DND-41 (cell line): ENCODE results near the gene DHRS11.
"Not testable (repeated sequence)": the region's sequence is repeated elsewhere in the genome, so short reads cannot be mapped to it uniquely, and the experiment has no call there.

Experiments used
- ATAC-seq: fragments of 200-7000 bp; cut with Tn5 transposase; 3 replicates; pipeline ENCODE4 v1.9.1; 2021; ENCODE audit warnings: low read depth; ENCODE audit not compliant: insufficient read depth
- DNase-seq: peaks from one replicate; pipeline ENCODE4 v3.0.0-alpha.2; 2020
- H2AFZ ChIP-seq: 2 replicates; pipeline ENCODE4 v1.6.0; 2012; ENCODE audit warnings: low read depth, low read length
- H3K27ac ChIP-seq: 2 replicates; pipeline ENCODE4 v1.5.1; 2012; ENCODE audit warnings: low read length, inconsistent platforms
- H3K27me3 ChIP-seq: fragments of 200-600 bp; sonication (generic); 2 replicates; pipeline ENCODE4 v1.6.0; 2012; ENCODE audit warnings: low read length, mild to moderate bottlenecking, inconsistent platforms; ENCODE audit not compliant: insufficient read depth, poor library complexity
- H3K36me3 ChIP-seq: 2 replicates; pipeline ENCODE4 v1.5.1; 2012; ENCODE audit warnings: low read length, inconsistent platforms; ENCODE audit not compliant: insufficient read depth
- H3K4me1 ChIP-seq: 2 replicates; pipeline ENCODE4 v1.5.1; 2012; ENCODE audit warnings: mild to moderate bottlenecking, low read length; ENCODE audit not compliant: insufficient read depth
- H3K4me2 ChIP-seq: 2 replicates; pipeline ENCODE4 v1.6.0; 2012; ENCODE audit warnings: mild to moderate bottlenecking, moderate library complexity, low read length, inconsistent platforms; ENCODE audit not compliant: insufficient read depth
- H3K4me3 ChIP-seq, 2 experiments: fragments of 200-600 bp in 1 of 2; shearing (Covaris generic) in 1 of 2; 2 replicates each; pipeline ENCODE4 v1.5.1; 2012 to 2016; ENCODE audit warnings: inconsistent platforms in 2 of 2, low read length in 2 of 2, mild to moderate bottlenecking in 2 of 2, low read depth in 1 of 2, moderate library complexity in 1 of 2
- H3K79me2 ChIP-seq: 2 replicates; pipeline ENCODE4 v1.6.0; 2012; ENCODE audit warnings: low read length, inconsistent platforms; ENCODE audit not compliant: insufficient read depth
- H3K9ac ChIP-seq: 2 replicates; pipeline ENCODE4 v1.6.0; 2012; ENCODE audit warnings: low read depth, mild to moderate bottlenecking, inconsistent platforms, low read length, moderate library complexity
- H3K9me3 ChIP-seq: 2 replicates; pipeline ENCODE4 v1.5.1; 2012; ENCODE audit warnings: low read length, moderate library complexity, mild to moderate bottlenecking, inconsistent platforms; ENCODE audit not compliant: insufficient read depth, severe bottlenecking
- H4K20me1 ChIP-seq: 2 replicates; pipeline ENCODE4 v1.6.0; 2012; ENCODE audit warnings: low read length; ENCODE audit not compliant: insufficient read depth
- EZH2 ChIP-seq: IDR thresholded peaks from 3 replicates; pipeline ENCODE4 v1.6.1; 2012; ENCODE audit warnings: borderline replicate concordance, low read depth, mild to moderate bottlenecking, moderate library complexity, low read length, inconsistent platforms; ENCODE audit not compliant: severe bottlenecking
- TF ChIP-seq, protein P1 (sequence below): IDR thresholded peaks from 2 replicates; pipeline ENCODE4 v1.5.1; 2012; ENCODE audit warnings: borderline replicate concordance, low read length, moderate library complexity, mild to moderate bottlenecking; ENCODE audit not compliant: poor library complexity, severe bottlenecking; ENCODE audit errors: extremely low read depth

DHRS11 gene

DNA sequence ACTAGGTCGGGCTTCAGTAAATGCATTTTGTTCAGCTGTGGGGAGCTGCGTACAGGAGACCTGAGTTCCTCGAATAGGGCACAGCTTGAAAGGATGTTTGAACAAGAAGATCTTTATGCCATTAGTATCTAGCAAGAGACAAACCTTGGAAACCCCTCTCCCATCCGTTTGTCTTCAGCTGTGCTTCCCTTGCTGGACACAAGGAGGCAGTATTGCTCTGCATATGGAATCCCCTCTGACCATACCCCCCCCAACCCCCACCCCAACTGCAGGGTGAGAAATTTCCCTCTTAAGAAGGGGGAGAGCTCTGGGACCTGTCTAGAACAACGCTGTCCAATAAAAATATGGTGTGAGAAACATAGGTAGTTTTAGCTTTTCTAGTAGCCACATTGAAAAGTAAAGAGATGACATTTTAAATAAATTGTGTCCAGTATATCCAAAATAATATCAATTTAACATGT, 11.3 kb downstream of the DHRS11 start:
- Histone ChIP-seq H3K27me3 (no peaks in the 10 kb centered on the region), H3K36me3 (peaks cover 13% of the 10 kb centered on the region), H3K4me2 (peak overlapping the region; percentile 98), H3K27ac (peak overlapping the region; percentile 11; the same call in 1 of the 2 replicates), H3K9ac (peak overlapping the region; percentile 57), H4K20me1 (peaks cover 18% of the 10 kb centered on the region; the same call in 1 of the 2 replicates), H3K4me3 (peak overlapping the region; percentile 63 to 69; a peak in 3 of 4 replicates), H3K79me2 (peaks cover 35% of the 10 kb centered on the region), H3K9me3 (no peaks in the 10 kb centered on the region), H2AFZ (peak overlapping the region; percentile 95), H3K4me1 (peaks cover 41% of the 10 kb centered on the region)
- DNase-seq (peak; percentile 82), ATAC-seq (peak; percentile 56)
- TF ChIP-seq, protein P1, sequence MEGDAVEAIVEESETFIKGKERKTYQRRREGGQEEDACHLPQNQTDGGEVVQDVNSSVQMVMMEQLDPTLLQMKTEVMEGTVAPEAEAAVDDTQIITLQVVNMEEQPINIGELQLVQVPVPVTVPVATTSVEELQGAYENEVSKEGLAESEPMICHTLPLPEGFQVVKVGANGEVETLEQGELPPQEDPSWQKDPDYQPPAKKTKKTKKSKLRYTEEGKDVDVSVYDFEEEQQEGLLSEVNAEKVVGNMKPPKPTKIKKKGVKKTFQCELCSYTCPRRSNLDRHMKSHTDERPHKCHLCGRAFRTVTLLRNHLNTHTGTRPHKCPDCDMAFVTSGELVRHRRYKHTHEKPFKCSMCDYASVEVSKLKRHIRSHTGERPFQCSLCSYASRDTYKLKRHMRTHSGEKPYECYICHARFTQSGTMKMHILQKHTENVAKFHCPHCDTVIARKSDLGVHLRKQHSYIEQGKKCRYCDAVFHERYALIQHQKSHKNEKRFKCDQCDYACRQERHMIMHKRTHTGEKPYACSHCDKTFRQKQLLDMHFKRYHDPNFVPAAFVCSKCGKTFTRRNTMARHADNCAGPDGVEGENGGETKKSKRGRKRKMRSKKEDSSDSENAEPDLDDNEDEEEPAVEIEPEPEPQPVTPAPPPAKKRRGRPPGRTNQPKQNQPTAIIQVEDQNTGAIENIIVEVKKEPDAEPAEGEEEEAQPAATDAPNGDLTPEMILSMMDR: peak; percentile 87
- TF ChIP-seq EZH2: no peak

DNA sequence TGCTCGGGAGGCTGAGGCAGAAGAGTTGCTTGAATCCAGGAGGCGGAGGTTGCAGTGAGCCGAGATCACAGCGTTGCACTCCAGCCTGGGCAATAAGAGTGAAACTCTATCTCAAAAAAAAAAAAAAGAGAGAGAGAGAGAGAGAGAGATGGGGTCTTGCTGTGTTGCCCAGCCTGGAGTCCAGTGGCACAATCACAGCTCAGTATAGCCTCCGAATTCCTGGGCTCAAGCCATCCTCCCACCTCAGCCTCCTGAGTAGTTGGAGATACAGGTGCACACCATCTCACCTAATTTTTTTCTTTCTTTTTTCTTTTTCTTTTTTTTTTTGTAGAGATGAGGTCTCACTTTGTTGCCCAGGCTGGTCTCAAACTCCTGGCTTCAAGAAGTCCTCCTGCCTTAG, 13.3 kb downstream of the DHRS11 start:
- H4K20me1 ChIP-seq: peaks cover 24% of the 10 kb centered on the region
- H3K9ac ChIP-seq, ATAC-seq, H2AFZ ChIP-seq, H3K27me3 ChIP-seq, H3K4me2 ChIP-seq, H3K9me3 ChIP-seq, H3K4me3 ChIP-seq, H3K27ac ChIP-seq, DNase-seq: not testable (repeated sequence)
- H3K79me2 ChIP-seq: peaks cover 35% of the 10 kb centered on the region
- H3K4me1 ChIP-seq: peaks cover 41% of the 10 kb centered on the region
- H3K36me3 ChIP-seq: peaks cover 13% of the 10 kb centered on the region

DNA sequence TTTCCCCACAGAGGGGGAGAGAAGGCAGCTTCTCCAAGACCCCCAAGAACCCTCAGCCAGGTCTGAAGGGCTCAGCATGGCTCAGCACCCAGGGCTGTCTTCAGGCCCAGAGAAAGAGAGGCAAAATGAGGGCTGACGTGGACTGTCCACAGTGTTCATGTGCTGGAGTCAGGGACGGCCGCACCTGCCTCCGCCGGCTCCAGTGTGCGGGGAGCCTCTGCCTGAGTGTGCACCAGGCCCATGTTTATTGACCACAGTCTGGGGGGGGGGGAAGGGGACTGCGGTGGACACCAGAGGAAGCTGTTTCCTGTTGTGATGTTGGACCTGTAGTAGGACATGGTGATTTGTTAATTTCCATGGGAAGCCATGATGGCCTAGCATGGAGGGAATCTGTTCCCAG, 16.6 kb downstream of the DHRS11 start:
- no peak for ATAC-seq
- no peak for DNase-seq
- no peak overlapping the region for H3K4me3 ChIP-seq
- TF ChIP-seq EZH2: no peak
- TF ChIP-seq, protein P1: no peak
- no peak overlapping the region for H3K4me2 ChIP-seq
- H3K27ac ChIP-seq: no peak overlapping the region
- H3K36me3 ChIP-seq: peaks cover 13% of the 10 kb centered on the region
- H3K9me3 ChIP-seq: no peaks in the 10 kb centered on the region
- H3K4me1 ChIP-seq: peaks cover 15% of the 10 kb centered on the region; the same call in 1 of the 2 replicates
- peaks cover 20% of the 10 kb centered on the region; the same call in 1 of the 2 replicates for H3K79me2 ChIP-seq
- no peak overlapping the region for H2AFZ ChIP-seq
- H3K9ac ChIP-seq: no peak overlapping the region
- peaks cover 21% of the 10 kb centered on the region for H4K20me1 ChIP-seq
- H3K27me3 ChIP-seq: no peaks in the 10 kb centered on the region

DNA sequence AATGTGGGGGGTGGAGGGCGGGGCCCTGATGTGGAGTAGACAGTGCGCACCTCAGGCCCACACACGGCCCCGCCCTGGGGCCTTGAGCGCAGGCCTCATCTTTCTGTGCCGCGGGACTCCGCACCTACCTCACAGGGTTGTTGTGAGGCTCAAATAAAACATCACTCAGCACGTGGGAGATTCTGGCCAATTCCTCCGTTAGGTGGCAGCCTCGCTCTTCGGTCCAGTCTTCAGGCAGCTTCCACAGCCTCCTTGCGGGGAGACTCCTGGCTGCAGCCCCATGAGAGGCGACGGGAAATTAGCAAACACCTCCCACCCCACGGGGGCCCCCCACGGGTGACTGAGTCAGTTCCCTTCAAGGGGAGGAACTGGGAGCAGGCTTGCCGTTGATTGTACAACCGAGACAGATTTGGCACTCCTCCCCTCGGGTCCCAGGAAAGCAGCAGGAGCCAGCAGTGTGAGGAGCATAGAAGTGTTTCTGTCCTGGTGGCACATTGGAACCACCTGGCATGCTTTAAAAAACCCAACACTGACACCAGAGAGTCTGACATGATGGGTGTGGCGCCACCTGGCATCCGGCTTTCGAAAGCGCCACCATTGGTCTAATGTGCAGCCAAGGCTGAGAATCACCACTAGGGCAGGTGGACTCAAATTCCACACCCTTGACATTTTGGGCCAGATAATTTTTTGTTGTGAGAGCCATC, 17.3 kb downstream of the DHRS11 start:
- Histone ChIP-seq H3K4me2 (no peak overlapping the region), H4K20me1 (peaks cover 17% of the 10 kb centered on the region)
- ATAC-seq: 0 out of 3 replicates have a peak, but pooled peaks have one; percentile 31

More for the DNA sequence above, 17.3 kb downstream of the DHRS11 start:
- Histone ChIP-seq H3K79me2 (peaks cover 15% of the 10 kb centered on the region; the same call in 1 of the 2 replicates), H3K36me3 (peaks cover 10% of the 10 kb centered on the region), H3K9ac (no peak overlapping the region), H3K4me3 (no peak overlapping the region), H2AFZ (no peak overlapping the region), H3K27me3 (no peaks in the 10 kb centered on the region), H3K27ac (no peak overlapping the region), H3K4me1 (peaks cover 9% of the 10 kb centered on the region; the same call in 1 of the 2 replicates), H3K9me3 (no peaks in the 10 kb centered on the region)
- no peak for DNase-seq
- TF ChIP-seq, protein P1: peak; percentile 30
- no peak for TF ChIP-seq EZH2
